Small intestine (tissue), 7 donors: ENCODE data around the gene POMGNT1. TPM values are rescaled to one million over a fixed set of nuclear protein-coding genes. Genes with fewer than 3 reads are reported as not detected.

Source experiments
- DNase-seq, 2 donors: peaks; one replicate each; pipeline versions ENCODE4 v3.0.0 to v3.0.0-alpha.2; 2013
- FAIRE-seq: peaks from 2 replicates; lab custom pipeline; 2012; peaks lifted over from hg19 to GRCh38; lab: Jason Lieb, UNC
- H3K27ac ChIP-seq, 3 donors: one replicate each; pipeline ENCODE4 v1.5.1; 2013; ENCODE audit warnings: low read length in 2 of 3, mild to moderate bottlenecking in 2 of 3, control low read depth in 1 of 3, inconsistent platforms in 1 of 3, low read depth in 1 of 3, moderate library complexity in 1 of 3
- H3K27me3 ChIP-seq, 3 donors: one replicate each; pipeline ENCODE4 v1.6.1; 2013; ENCODE audit warnings: low read length in 3 of 3, inconsistent platforms in 1 of 3; ENCODE audit not compliant: control insufficient read depth in 3 of 3, insufficient read depth in 3 of 3
- H3K36me3 ChIP-seq, 3 donors: one replicate each; pipeline ENCODE4 v1.6.1; 2013; ENCODE audit warnings: low read length in 3 of 3, inconsistent platforms in 1 of 3, low read depth in 1 of 3, mild to moderate bottlenecking in 1 of 3, moderate library complexity in 1 of 3; ENCODE audit not compliant: control insufficient read depth in 3 of 3, insufficient read depth in 2 of 3
- H3K4me1 ChIP-seq, 3 donors: one replicate each; pipeline ENCODE4 v1.6.1; 2013; ENCODE audit warnings: low read length in 2 of 3, inconsistent platforms in 1 of 3, low read depth in 1 of 3, mild to moderate bottlenecking in 1 of 3, moderate library complexity in 1 of 3; ENCODE audit not compliant: control insufficient read depth in 3 of 3, insufficient read depth in 2 of 3
- H3K4me3 ChIP-seq, 3 donors: one replicate each; pipeline ENCODE4 v1.5.1; 2013; ENCODE audit warnings: low read length in 3 of 3, control low read depth in 1 of 3, inconsistent platforms in 1 of 3, low read depth in 1 of 3, mild to moderate bottlenecking in 1 of 3, moderate library complexity in 1 of 3
- H3K9me3 ChIP-seq, 2 donors: one replicate each; pipeline ENCODE4 v1.6.1; 2013; ENCODE audit warnings: low read depth in 1 of 2, low read length in 1 of 2; ENCODE audit not compliant: control insufficient read depth in 2 of 2, insufficient read depth in 1 of 2
- WGBS, 3 donors: extraction: QIAGEN DNeasy Blood & Tissue Kit; methylation state at CpG; one replicate each; pipeline ENCODE4 v1.1.7; 2013; 5-methylcytosine and 5-hydroxymethylcytosine counted together
- polyA plus RNA-seq, 4 donors: library from polyadenylated mRNA; stranded (reverse) in 3 of 4; unstranded in 1 of 4; fragments of 200-250 nt in 3 of 4; fragments of 120-200 nt in 1 of 4; gene quantifications; one replicate each; pipeline versions ENCODE4 v1.2.1 to v1.2.3, GENCODE V29; 2013
- donor health status: healthy with polysubstance abuse.
- donor health status: control.
- donor health status: control.
- donor health status: Bipolar disorder and iron deficiency.
- donor health status: healthy.

POMGNT1 gene
- polyA plus RNA-seq, 4 donors: 37.6 to 81.3 (median 48.8) TPM

DNA sequence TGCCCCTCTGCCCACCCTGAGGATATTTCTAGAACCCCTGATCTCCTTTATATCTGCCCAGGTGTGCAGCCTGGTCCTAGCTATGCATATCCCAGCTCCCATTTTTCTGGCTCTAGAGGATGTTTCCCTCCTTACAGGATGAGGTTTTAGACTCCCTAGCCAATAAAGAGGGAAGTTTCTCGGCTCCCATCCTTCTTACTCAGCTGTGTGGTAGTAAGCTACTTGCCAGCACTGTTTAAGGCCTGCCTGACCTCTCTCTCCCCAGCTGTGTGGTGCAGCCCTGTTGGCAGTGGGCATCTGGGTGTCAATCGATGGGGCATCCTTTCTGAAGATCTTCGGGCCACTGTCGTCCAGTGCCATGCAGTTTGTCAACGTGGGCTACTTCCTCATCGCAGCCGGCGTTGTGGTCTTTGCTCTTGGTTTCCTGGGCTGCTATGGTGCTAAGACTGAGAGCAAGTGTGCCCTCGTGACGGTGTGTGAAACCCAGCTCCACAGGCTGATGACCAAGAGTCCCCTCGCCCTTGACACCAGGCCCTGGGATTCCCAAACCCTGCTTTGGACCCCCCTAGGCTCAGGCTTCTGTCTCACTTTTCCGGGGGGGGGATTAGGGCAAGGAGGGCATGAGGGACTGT lies 14.2 kb downstream of the POMGNT1 start:
- H3K4me3 ChIP-seq: no peak overlapping the region

DNA sequence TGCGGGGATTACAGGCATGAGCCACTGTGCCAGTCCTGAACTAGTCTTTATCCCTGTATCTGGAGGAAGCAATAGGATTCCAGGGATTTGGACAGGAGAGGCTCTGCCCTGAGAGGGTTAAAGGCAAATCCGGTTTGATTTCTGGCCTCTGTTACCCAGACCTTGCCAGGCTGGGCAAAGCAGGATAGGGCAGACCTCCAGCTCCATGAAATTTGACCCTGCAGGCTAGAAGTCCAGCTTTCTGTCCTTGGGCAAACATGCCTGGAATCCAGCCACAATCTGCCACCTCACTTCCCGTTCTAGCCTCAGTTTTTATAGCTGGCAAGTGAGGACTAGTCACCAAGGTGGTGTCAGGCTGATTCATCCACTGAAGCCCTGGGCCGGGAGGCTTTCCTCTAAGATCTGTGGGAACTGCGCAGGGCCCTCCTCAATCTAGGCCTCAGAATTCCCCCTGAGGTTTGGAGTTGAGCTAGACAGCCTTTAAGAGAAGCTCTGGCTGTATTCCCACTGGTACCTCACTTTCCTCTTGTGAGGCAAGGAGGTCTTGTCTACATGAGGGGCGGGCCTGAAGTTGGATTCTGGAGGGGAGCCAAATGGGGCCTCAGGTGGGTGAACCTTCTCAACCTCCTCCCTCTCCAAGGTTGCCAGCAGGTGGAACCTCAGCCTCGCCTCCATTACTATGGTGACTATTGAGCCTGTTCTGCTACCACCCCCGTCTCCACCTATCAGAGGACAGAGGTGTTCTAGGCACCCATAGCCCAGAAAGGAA lies 15.0 kb downstream of the POMGNT1 start:
- peak; percentile 91 to 98 for DNase-seq
- H3K4me3 ChIP-seq: no peak overlapping the region
- no peak for FAIRE-seq

More for the DNA sequence above, 14.2 kb downstream of the POMGNT1 start:
- 75 to 78% (median 77%) methylated on average over 12 of the region's 12 CpGs for WGBS, 3 donors
- peaks cover 0 to 46% (median 0%) of the 10 kb centered on the region in 3 donors for H3K36me3 ChIP-seq
- H3K27me3 ChIP-seq: no peaks in the 10 kb centered on the region
- no peaks in the 10 kb centered on the region for H3K9me3 ChIP-seq
- H3K4me1 ChIP-seq: peaks cover 9 to 81% (median 9%) of the 10 kb centered on the region in 3 donors
- peak overlapping the region; percentile 93 to 95 (median 93) for H3K27ac ChIP-seq
- FAIRE-seq (no peak), DNase-seq (no peak)

DNA sequence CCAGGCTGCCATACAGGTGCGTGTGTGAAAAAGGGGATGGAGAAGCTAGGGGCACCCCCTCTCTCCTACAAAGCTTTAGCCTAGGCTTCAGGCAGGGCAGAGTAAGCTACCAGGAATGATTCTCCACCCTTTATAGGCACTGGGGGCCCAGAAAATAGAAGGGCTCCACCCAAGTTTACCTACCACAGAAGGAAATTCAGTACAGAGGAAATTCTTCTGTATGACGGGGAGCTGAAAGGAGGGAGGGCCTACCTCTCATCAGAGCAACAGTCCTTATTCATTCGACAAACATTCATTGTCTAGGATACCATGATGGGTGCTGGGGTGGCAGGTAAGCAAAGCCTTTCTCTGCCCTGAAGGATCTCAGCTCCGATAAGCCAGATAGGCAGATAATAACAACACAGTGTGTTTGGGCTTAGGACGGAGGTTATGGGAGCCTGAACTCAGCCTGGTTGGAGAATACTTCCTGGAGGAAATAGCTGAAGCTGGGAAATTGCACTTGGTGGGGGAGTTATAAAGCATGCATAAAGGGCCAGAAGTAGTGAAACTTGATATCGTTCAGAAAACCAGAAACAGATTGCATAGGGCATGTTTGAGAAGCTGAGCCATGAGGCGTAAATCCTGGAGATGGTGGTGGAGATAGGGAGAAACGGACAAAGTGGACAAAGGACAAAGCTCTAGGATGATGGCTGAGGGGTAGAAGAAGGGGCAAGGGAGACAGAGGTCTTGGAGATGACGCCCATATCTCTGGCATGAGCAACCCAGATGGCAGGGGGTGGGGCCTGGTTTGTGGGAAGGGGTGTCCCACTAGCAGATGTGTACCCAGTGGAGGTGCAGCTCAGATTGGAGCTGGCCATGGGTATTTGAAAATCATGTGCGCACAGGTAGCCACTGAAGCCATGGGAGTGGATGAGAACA lies 16.6 kb downstream of the POMGNT1 start:
- Histone ChIP-seq H3K9me3 (no peaks in the 10 kb centered on the region), H3K4me1 (peaks cover 4 to 64% (median 7%) of the 10 kb centered on the region in 3 donors), H3K4me3 (peak overlapping the region in 2 of 3 donors; percentile 0 to 28), H3K27me3 (no peaks in the 10 kb centered on the region), H3K36me3 (peaks cover 0 to 26% (median 0%) of the 10 kb centered on the region in 3 donors), H3K27ac (peak overlapping the region in 2 of 3 donors; percentile 47 to 82)
- no peak for FAIRE-seq
- WGBS, 3 donors: 58 to 71% (median 63%) methylated on average over 10 of the region's 10 CpGs
- DNase-seq: peak in 1 of 2 donors; percentile 43

More for the DNA sequence above, 15.0 kb downstream of the POMGNT1 start:
- H3K9me3 ChIP-seq: no peaks in the 10 kb centered on the region
- no peaks in the 10 kb centered on the region for H3K27me3 ChIP-seq
- H3K4me1 ChIP-seq: peaks cover 7 to 76% (median 9%) of the 10 kb centered on the region in 3 donors
- WGBS, 3 donors: 22 to 54% (median 36%) methylated on average over 8 of the region's 8 CpGs
- peaks cover 0 to 39% (median 0%) of the 10 kb centered on the region in 3 donors for H3K36me3 ChIP-seq
- peak overlapping the region; percentile 93 to 95 (median 93) for H3K27ac ChIP-seq

DNA sequence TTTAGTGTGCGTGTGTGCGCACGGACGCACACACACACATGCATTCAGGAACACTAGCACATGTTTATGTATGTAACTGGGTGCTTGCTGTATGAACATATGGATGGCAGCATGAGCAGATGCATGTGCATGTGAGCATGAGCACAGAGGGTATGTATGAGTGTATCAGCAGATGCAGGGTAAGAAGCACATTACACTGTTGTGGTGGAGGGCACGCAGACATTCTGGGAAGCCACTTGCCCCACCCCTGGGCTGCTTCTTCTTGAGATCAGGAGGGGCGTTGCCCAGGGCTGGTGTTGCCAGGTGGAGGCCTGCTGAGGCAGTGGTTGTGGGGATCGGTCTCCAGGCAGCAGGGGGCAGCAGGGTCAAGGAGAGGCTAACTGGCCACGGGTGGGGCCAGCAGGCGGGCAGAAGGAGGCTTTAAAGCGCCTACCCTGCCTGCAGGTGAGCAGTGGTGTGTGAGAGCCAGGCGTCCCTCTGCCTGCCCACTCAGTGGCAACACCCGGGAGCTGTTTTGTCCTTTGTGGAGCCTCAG lies 18.1 kb downstream of the POMGNT1 start:
- Histone ChIP-seq H3K4me1 (peaks cover 4 to 55% (median 7%) of the 10 kb centered on the region in 3 donors), H3K36me3 (peaks cover 0 to 15% (median 0%) of the 10 kb centered on the region in 3 donors), H3K9me3 (no peaks in the 10 kb centered on the region), H3K4me3 (peak overlapping the region in 2 of 3 donors; percentile 28 to 42), H3K27ac (peak overlapping the region in 2 of 3 donors; percentile 47 to 82), H3K27me3 (no peaks in the 10 kb centered on the region)
- DNase-seq: peak; percentile 84 to 85
- 20 to 47% (median 28%) methylated on average over 12 of the region's 12 CpGs for WGBS, 3 donors
- FAIRE-seq: no peak

DNA sequence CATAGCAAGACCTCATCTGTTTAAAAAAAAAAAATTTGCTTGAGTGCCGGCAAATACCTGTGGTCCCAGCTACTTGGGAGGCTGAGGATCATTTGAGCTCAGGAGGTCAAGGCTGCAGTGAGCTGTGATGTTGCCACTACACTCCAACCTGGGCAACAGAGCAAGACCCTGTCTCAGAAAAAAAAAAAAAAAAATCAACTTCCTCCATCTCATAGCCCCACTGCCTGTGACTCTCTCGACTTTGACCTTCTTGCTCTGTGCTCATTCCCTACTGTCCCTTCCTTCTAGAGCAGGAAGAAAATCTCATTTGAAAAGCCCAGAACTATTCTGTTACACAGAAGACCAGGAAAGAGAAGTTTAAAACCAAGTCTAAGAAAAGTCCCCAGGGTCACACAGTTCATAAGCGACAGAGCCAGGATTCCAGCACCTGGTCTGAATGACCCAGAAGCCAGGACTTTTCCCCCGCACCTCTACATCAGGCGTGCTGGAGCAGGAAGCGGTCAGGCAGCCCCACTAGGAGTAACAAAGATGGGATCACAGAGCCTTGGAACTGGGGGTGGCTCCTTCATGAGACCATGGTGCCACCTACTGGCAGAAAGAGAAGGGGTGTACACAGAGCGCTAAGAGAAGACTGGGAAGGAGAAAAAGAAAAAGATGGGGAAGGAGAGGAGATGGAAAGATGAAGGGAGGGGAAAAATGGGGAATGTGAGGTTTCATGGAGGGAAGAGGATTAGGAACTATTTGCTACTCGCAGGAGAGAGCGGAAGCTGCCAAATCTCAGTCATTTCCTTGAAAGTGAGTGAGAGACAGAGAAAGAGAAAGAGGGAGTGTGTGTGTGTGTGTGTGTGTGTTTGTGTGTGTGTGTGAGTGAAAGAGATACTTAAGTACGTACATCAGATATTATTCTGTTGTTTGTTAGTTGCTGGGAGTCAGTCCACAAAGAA lies 18.8 kb downstream of the POMGNT1 start:
- H3K36me3 ChIP-seq: peaks cover 0 to 8% (median 0%) of the 10 kb centered on the region in 3 donors
- FAIRE-seq (no peak), DNase-seq (peak; percentile 93 to 94)
- 6 to 11% (median 11%) methylated on average over 10 of the region's 10 CpGs for WGBS, 3 donors
- peak overlapping the region; percentile 47 to 82 (median 52) for H3K27ac ChIP-seq
- peaks cover 3 to 47% (median 4%) of the 10 kb centered on the region in 3 donors for H3K4me1 ChIP-seq
- H3K4me3 ChIP-seq: no peak overlapping the region
- no peaks in the 10 kb centered on the region for H3K27me3 ChIP-seq
- H3K9me3 ChIP-seq: no peaks in the 10 kb centered on the region

DNA sequence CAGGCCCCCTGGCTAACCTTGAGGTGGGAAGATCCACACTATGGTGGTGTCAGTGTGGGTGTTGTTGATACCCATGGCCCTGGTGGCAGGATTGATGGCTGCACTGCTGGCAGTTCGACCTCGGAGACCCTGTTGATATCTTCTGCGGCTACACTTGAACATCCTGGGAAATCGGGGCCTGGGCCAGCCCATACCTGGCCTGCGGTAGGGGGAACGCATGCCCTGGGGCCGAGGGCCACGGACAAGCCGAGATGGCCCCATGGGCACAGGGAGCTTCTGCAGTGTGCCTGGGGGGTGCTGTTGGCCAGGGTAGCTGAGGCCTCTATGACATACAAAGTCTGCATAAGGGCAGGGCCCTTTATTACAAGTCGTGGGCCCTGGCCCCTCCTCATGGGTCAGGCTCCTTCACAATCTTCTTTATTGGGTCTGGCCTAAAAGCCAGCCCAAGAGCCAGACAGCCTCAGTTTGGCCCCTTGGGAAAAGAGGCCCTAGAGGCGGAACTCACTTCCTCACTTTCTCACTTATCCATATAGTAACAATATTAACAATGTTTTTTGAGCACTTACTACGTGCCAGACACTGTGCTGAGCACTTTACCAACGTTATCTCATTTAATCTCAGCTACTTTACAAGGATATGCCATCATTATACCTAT lies 21.9 kb downstream of the POMGNT1 start, which contains the start of gene P3R3URF:
P3R3URF (minus strand) TSS at position 278 of the 655 bp plus-strand sequence; CDS start at position 261, 17 bp downstream.
- no peaks in the 10 kb centered on the region for H3K36me3 ChIP-seq
- FAIRE-seq (no peak), DNase-seq (no peak)
- no peak within 1 kb of the TSS for H3K4me3 ChIP-seq
- 86 to 90% (median 89%) methylated on average over 13 of the region's 13 CpGs for WGBS, 3 donors
- H3K27ac ChIP-seq: peak within 1 kb of the TSS in 1 of 3 donors; percentile 34
- no peaks in the 10 kb centered on the region for H3K9me3 ChIP-seq
- H3K27me3 ChIP-seq: no peaks in the 10 kb centered on the region
- H3K4me1 ChIP-seq: peaks cover 0 to 21% (median 0%) of the 10 kb centered on the region in 3 donors

DNA sequence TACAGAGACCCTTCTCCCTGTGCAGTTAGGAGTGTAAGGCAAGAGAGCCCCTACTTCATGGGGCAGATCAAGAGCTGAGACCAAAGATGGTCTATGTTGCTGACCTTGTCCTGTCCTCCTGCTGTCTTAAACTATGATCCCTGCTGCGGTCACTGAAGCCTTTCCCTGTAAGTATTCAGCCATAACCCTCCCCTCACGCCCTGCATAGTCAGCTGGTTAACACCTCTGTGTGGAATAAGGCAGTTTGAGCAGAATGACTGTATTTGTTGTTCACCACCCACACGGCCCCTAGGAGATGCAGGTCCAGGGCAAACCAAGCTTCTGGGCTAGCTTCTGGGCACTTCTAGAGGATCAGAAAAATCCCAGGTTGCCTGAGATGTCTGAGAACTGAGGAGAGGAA lies 23.0 kb downstream of the POMGNT1 start:
- Histone ChIP-seq H3K27ac (peak overlapping the region in 1 of 3 donors; percentile 34), H3K9me3 (no peaks in the 10 kb centered on the region), H3K4me3 (no peak overlapping the region), H3K27me3 (no peaks in the 10 kb centered on the region), H3K36me3 (peaks cover 0 to 2% (median 0%) of the 10 kb centered on the region in 3 donors), H3K4me1 (peaks cover 0 to 11% (median 0%) of the 10 kb centered on the region in 3 donors)
- DNase-seq (no peak), FAIRE-seq (no peak)
- 55 to 73% (median 64%) methylated on average over 3 of the region's 3 CpGs for WGBS, 3 donors
